NCI-H146 (cell line): ENCODE data around the gene PLB1.
A peak's percentile ranks its signal among the peaks of the same experiment; 100 is the strongest.
"Not testable (repeated sequence)": the region's sequence is repeated elsewhere in the genome, so short reads cannot be mapped to it uniquely, and the experiment has no call there.

Experiments
- DNase-seq: peaks from one replicate; lab custom pipeline; 2025; lab: John Stamatoyannopoulos, UW

Gene PLB1

DNA sequence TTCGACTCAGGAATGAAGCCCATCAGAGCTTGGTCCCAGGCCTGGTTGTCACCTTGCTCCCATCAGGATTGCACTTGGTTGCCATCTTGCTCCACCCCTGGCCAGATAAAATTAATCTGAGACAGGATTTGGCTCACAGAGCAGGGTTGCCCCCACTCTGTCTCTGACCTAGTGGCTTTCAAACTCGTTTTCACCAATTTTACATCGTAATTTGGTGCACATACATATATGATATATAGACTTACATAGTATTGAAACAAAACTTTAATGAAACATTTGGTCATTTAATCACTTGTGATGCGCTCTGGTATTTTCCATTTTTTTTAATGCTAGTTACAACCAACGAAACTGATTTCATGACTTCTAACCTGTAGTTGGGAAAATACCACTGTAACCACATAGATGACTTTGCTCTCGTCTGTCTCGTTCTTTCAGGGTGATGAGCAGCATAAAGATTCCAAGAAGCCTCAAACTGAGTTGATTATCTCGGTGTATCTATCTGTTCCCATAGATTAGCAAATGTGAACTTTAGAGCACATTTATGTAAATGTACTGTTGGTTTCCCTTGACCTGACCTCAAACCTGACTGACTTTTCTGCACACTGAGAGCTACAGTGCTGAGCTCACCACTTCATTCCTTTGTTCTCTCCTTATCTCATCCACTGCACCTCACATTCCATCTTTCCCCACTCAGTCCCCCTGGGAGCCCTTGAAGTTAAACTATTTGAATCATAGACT, 30.5 kb upstream of the PLB1 start:
- DNase-seq: no peak

- DNase-seq: no peak
Observed at GRCh38 chr2:28469304-28469703, 26.6 kb upstream of the PLB1 start.

DNA sequence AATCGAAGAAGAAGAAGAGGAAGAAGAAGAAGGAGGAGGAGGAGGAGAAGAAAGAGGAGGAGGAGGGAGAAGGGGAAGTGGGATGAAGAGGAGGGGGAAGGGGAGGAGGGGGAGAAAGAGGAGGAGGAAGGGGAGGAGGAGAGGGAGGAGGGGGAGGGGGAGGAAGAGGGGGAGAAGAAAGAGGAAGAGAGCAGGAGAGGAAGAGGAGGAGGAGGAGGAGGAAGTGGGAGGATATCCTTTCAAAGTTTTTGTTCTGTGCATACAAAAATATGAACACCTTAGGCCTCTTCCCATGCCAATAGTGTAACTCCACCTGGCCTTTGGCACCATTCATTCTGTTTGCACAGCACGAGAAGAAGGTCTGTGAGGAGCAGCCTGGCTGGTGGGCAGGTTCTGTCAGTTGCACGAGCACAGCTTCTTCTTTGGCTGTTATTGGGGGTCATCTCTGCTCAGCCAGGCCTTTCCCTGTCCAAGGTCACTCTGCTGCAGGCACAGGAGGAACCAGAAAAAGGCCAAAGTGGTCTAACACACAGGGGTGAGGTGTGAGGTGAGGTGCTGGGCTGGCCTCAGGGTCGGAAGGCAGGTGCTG, 25.8 kb upstream of the PLB1 start:
- DNase-seq: peak; percentile 59

DNA sequence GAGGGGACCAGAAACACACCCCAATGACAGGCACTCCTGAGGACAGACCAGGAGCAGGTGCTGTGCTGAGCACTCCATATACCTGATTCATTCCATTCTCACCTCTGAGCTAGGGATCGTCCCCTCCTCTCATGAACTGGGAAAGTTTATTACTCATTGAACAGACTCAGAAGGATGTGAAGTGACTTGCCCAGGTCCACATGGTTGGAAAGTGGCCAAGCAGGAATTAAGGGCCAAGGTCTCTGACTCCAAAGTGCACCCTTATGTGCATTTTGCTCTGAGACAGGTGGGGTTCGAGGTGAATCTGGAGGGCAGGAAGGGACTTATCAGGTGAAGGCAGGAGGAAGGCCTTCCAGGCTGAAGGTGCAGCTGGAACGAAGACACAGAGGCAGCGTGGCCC, 25.1 kb upstream of the PLB1 start:
- peak; percentile 27 for DNase-seq

DNA sequence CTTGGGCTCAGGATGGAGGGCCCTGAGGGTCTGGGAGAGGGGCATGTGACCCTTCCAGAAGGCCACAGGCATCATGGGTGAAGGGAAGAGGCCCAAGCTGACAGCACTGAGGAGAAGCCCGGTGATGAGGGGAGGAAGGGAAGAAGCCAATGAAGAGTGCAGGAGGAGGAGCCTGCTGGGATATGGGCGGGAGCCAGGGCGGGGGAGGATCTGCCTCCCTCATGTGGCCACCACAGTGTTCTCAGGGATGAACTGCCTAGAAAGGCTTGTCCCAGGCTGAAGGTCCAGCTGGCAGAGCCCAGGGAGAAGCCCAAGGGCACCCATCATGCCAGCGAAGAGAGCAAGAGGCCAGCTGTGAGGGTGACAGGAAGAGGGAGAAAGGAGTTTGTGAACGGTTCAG, 24.6 kb upstream of the PLB1 start:
- peak; percentile 18 for DNase-seq

DNA sequence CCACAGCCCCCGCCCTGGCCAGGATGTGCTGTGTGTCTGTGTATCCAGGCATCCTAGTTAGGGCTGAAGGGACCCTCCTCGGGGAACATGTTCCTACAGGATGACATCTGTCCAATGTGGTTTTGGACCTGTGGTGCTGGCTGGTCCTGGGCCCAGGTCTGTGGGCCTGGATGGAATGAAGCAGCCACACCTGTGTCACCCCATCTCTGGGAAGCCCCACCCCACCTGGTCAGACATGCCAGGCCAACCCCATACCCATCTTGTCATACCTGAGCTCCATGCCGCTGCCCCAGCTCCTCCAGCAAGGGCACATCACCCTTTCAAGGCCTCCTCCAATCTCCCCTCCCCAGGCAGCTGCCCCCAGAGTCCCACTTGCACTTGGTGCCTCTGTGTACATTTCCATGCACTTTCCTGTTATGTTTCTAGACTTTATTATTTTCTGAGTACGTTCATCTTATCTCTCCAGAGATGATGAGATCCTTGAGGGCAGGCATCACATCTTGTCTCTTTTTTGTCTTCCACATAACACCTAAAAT, 24.1 kb upstream of the PLB1 start:
- DNase-seq: no peak

- DNase-seq: not testable (repeated sequence)
Observed at GRCh38 chr2:28472641-28473040, 23.2 kb upstream of the PLB1 start.

- DNase-seq: no peak
Observed at GRCh38 chr2:28475088-28475595, 20.7 kb upstream of the PLB1 start.

GRCh38 chr2:28477087-28477486, 18.8 kb upstream of the PLB1 start:
- no peak for DNase-seq

DNA sequence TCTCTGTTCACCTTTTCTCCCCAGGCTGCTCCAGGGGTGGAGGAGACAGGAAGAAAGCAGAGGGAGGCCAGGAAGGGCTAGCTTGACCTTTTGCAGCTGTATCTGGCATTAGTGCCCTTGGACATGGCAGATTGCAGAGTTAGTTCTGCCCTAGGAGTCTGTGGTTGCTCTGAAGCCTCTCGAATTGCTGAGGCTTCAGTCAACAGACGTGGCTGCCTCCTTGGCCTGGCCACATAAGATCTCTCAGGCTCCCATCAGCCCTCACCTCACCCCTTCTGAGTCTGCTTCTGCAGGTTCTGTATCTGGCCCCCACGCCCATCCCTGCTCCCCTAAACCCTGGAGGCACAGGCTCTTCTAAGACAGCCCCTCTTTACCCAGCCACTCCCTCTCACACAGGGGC, 18.2 kb upstream of the PLB1 start:
- no peak for DNase-seq

DNA sequence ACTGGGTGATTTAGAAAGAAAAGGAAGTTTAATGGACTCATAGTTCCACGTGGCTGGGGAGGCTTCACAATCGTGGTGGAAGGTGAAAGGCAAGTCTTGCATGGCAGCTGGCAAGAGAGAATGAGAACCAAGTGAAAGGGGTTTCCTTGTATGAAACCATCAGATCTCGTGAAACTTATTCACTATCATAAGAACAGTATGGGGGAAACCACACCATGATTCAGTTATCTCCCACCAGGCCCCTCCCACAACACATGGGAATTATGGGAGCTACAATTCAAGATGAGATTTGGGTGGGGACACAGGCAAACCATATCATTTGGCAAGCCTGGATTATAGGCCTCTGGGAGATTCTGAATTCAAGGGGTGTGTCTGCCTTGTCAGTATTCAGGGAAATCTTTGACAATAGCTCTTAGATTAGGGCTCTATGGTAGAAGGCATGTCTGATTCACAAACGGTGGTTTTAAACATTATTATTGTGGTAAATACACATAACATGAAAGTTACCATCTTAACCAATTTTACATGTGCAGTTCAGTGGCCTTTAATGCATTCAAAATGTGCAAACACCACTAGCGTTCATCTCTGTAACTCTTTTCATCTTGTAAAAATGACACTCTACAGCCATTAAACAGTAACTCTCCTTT, 15.3 kb upstream of the PLB1 start:
- no peak for DNase-seq

DNA sequence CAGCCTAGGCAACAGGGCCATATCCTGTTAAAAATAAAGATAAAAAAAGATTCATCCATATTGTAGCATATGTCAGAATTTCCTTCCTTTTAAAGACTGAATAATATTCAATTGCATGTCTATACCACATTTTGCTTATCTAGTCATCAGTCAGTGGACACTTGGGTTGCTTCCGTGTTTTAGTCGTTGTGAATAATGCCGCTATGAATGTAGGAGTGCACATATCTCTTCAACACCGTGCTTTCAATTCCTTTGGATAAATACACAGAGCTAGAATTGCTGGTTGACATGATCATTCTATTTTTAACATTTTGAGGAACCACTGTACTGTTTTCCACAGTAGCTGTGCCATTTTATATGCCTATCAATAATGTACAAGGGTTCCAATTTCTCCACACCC, 14.0 kb upstream of the PLB1 start:
- DNase-seq: no peak

GRCh38 chr2:28484835-28485234, 11.0 kb upstream of the PLB1 start:
- no peak for DNase-seq

DNA sequence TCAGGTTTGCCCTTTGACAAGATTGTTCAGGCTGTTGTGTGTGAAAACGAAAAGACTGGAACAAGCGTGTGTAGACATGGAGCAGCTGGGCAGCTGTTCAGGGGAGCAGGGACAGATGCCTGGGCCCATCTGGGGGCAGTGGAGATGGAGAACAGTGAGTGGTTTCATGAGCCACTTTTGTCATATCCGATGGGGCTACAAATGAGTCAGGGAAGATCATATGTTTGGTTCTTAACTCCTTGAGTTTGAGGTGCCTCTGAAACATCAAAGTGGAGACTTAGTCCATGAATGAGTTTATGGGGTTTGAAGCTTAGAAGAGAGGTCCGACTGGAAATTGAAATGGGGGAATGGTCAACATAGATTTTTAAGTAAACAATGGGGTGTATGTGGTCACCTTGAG, 9.3 kb upstream of the PLB1 start:
- no peak for DNase-seq

GRCh38 chr2:28487258-28487657, 8.6 kb upstream of the PLB1 start:
- DNase-seq: no peak

DNA sequence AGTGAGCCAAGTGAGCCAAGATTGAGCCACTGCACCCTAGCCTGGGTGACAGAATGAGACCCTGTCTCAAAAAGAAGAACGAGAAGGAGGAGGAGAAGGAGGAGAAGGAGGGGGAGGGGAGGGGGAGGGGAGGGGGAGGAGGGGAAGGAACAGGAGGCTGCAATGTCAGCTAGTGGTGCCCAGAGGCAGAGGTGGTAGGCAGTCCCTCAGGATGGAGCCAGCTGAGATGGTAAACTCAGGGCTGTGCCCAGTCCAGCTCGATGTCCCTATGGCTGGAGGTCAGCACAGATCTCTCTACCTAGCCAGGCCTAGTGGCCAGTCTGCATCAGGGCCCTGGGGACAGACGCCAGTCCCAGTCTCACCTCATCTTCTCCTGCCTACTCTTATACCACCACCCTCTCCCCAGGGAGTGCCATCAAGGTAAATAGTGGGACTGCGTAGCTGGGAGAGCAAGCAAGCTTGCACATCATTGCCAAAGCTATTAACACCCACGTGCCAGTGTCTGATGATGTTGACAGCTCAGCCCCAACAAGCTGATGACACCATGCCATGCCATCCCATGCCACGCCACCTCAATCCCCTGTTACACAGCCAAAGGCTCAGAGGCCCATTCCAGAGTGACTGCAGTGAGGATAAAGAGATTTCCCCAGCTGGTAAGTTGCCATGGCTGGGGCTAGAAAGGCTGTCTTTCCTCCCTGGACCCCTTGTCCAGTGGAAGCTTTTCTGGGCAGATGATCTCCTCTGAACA, 7.6 kb upstream of the PLB1 start:
- DNase-seq: peak; percentile 18

DNA sequence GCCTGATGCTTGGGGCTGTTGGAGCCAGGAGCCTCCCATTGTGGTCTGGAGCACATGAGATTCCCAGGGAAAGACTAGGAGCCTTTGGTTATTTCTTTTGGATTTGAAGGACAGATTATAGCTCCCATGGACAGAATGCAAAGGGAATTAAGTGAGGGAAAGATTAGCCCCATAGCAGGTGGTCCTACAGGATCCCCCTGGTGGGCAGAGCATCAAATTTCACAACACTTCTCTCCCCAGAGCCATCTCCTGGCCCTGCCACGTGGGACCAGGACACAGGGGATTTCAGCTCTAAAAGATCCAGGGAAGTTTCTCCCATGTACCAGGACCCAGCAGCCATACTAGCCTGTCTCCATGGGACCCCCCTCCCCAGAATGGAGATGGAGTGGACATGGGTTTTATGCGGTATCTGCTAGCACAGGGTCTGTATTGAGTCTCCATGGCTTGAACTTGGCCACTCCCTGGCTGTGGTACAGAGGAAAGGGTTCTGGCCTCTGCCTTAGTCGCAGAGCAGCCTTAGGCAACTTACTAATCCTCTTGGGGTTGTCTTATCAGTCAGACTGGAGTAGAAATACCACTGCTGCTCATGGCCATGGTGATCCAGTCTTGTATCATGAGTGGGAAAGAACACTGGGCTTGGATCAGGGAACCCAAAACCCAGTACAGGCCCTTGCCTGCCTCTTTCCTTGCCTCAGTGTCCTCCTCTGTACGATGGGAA, 6.8 kb upstream of the PLB1 start:
- no peak for DNase-seq

- no peak for DNase-seq
Observed at GRCh38 chr2:28490558-28490957, 5.3 kb upstream of the PLB1 start.

- DNase-seq: no peak
Observed at GRCh38 chr2:28492282-28492681, 3.6 kb upstream of the PLB1 start.

DNA sequence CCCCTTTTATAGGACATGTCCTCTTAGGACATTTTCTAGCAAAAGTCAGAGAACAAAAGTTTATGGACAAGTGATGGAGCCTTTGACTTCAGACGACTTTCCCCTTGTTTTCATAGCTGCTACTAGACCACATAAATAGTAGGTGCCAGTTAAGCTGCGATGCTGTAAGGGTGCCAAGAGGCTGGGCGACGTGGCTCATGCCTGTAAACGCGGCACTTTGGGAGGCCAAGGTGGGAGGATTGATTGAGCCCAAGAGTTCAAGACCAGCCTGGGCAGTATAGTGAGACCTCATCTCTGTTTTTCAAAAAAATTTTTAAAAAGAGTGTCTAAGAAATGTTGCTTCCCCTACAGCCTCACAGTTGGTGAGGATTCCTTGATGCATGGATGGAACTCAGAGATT, 2.2 kb upstream of the PLB1 start:
- no peak for DNase-seq

DNA sequence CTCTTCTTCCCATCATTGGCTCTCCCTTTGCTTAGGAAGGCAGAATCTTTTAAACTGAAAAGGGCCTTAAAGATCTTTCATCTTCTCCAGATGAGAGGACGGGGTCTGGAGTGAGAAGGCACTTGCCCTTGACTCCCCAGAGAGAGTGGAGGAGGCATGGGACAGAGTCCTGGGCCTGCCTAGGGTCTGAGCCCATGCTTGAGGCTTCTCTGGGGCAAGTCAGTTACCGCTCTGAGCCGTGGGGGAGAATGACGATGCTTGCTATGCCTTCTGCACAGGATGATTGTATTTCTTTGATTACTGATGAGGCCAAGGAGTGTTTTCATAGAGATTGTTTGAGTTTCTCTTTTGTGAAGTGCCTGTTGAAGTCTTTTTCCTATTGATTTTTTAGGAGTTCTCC, 921 bp downstream of the PLB1 start:
- DNase-seq: no peak

DNA sequence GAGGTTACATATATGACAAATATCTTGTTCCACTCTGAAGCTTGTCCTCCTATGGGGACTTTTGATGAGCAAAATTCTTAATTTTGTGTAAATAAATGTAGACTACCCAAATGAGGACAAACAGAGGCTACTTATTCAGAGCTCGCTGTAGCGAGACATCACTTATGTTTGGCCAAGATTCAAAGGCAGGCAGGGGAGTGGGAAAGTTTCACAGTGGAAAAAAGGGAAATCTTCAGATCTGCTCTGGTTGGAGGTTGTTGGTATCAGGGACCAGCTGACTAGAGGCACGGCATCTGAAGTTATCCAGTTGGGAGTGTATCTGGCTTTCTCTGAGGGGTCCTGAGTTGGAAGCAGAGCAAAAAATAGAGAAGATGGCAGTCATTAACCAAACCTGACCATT, 1.3 kb downstream of the PLB1 start:
- no peak for DNase-seq
